RPMI8226 (cell line): ENCODE data around the gene PAK4.

ENCODE experiments used
- DNase-seq: peaks from one replicate; pipeline ENCODE4 v3.0.0-alpha.2; 2015

PAK4 gene

GRCh38 chr19:39166571-39167391 is 41.2 kb downstream of the PAK4 start:
- DNase-seq, result no peak

DNA sequence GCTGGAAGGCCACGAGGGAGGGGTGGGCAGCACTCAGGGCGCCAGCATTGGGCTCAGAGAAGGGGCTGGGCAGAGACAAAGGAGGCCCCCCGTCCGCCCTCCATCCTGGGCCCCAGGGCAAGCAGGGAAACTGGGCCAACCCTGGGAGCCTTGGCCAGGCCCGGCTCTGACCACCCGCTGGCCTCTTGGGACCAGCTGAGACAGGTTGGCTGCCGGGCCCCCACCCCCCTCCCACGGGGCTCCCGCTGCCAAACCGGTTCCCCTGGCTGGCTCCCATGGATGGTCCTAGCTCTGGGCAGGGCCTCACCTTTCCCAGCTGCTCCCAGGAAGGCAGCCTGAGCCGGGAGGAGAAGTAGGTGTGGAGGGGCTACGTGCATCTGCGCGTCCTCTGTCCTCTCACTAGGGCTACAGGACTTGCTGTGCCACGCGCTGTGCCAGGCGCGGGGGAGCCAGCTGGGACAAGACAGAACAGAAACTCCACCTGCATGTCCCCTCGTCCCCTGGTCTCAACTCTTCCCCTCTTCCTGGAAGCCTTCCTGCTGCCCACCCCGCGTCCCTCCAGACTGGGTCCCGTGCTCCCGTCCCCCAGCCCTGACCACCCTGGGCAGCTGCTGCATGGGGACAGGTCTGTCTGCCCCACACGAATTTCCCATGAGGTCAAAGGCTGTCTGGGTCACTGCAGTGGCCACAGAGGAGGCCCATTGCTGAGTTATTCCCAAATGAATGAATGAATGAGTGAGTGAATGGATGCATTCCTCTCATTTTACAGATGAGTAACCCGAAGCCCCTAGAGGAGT is 42.1 kb downstream of the PAK4 start:
- no peak for DNase-seq

DNA sequence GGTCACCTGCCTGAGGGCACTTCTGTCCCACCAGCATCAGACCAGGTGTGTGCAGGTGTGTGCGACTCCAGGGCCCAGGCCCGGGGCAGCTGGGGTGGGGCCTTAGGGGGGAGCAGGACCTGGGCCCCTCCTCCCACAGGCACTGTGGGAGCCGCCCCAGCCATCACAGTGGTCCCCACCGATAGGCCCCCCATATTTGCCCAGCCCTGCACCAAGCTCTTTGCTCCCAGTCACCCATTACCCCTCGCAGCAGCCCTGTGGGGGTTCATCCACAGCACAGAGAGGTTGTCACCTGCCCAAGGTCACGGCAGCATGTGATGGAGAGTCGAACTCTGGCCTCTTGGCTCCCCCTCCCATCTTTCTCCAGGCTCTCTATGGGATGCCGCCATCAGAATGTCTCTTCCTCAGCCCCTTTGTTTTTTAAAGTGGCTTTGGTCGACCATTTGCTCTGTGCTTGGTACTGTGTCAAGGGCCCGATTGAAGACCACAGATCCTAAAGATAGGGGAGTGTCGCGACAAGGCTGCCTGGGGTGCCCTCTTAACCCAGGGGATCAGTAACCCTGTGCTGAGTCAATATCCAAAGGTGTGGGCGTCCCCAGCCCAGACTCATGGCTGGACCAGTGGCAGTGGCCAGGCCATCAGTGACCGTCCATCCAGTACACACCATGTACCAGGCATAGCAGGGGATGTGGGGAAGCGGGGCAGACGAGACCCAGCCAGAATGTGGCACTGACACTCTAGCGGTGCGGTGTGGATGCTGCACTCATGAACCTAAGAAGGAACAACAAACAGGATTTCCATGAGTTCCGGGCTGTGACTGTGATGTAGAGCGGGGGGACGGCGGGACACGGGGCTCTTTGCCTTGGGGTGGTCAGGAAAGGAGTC is 42.9 kb downstream of the PAK4 start:
- no peak for DNase-seq

DNA sequence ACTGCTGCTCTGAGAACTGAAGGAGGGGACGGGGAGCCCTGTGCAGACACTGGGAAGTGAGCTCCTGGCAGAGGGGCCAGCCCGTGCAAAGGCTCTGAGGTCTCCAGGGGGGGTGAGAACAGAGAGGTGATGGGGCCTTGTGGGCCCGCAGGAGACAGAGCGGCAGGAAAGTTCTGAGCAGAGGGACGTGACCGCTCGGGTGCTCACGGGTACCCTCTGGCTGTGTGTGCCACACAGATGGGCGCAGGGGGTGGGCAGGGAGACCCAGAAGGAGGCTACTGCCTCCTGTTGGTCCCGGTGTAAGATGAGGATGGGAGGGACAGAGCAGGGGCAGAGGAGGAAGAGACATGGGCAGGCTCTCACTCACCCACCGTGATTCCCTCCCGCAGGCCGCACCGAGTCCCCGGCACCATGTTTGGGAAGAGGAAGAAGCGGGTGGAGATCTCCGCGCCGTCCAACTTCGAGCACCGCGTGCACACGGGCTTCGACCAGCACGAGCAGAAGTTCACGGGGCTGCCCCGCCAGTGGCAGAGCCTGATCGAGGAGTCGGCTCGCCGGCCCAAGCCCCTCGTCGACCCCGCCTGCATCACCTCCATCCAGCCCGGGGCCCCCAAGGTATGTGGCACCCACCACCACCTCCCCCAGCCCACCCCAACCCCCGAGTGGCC is 43.7 kb downstream of the PAK4 start:
- no peak for DNase-seq

DNA sequence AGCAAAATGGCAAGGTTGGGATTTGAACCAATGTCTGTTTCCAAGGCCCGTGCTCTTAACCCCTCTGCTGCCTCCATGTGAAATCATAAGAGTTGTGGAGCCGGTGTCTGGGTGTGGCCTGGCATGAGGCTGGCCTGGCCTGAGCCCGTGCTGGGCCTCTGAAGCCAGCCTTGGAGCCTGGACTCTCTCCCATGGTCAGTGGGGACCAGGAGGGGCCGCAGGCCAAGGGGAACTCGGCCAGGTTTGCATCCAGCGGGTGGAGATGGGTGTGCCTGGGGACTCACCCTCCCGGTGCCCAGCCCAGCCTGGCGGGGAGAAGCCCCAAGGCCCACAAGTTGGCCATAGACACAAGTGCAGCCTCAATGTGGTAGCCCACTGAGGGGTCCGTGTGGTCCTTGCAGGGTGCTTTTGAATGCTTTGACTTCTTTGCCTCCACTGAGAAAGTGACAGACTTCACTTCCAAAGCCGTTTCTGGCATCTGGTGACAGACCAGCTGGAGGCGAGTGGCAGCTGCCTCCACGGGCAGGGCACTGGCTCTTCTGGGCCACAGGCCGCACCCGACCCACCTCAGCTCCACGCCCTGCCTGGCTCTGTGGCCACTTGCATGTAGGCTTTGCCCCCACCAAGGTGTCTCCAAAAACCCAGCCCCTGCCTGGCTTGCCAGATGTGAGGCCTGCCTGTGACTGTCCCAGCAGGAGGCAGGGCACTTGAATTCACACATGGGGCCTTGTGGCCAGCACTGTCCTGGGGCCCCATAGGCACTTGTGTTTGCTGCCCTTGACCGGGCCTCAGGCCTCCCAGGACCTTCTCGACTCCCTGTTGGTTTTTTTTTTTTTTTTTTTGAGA is 45.0 kb downstream of the PAK4 start:
- DNase-seq, result no peak

GRCh38 chr19:39171479-39172465 is 46.2 kb downstream of the PAK4 start:
- no peak for DNase-seq

DNA sequence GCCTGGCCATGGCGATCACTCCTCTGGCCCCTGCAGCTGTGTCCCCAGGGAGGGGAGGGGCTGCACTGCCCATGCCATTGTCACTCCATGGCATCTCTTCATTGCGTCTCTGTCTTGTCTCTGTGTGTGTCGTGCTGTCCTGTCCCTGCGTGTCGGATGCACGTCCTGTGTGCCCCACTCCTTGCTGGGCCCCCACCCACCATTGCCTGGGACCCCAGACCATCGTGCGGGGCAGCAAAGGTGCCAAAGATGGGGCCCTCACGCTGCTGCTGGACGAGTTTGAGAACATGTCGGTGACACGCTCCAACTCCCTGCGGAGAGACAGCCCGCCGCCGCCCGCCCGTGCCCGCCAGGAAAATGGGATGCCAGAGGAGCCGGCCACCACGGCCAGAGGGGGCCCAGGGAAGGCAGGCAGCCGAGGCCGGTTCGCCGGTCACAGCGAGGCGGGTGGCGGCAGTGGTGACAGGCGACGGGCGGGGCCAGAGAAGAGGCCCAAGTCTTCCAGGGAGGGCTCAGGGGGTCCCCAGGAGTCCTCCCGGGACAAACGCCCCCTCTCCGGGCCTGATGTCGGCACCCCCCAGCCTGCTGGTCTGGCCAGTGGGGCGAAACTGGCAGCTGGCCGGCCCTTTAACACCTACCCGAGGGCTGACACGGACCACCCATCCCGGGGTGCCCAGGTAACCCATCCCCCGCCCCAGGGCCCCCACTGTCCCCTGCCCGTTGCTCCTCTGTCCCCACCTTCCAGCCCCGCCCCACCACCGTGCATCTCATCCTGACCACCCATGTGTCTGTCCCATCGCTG is 47.3 kb downstream of the PAK4 start:
- DNase-seq, result no peak

- no peak for DNase-seq
Observed at GRCh38 chr19:39173502-39173991, 48.0 kb downstream of the PAK4 start.

GRCh38 chr19:39174142-39174541 is 48.6 kb downstream of the PAK4 start:
- DNase-seq, result no peak

GRCh38 chr19:39174558-39175544 is 49.3 kb downstream of the PAK4 start:
- DNase-seq, result no peak

GRCh38 chr19:39175564-39175963 is 50.0 kb downstream of the PAK4 start:
- DNase-seq, result no peak

DNA sequence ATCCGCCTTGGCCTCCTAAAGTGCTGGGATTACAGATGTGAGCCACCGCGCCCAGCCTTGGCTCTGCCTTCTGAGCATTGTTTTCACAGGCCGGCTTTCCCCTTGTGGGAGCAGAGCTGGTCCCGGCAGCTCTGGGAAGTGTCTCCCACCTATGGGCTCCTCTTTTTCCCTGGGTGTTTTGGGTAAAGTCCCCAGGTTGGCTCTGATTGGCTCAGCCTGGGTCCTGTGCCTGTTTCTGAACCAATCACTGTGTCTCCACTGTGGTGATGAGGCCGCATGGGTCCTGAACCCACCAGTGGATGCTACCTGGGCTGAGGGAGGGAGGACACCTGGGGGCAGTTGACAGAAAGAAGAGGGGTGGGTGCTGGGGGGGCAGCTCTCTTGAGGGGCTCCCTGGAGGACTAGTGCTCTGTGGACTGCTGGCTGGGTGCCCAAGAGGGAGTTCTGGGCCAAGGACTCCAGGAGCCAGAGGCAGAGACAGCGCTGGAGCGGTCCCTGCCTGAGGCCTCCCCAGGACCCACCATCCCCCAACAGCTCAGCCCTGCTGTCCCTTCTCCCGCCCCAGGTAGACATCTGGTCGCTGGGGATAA is 51.6 kb downstream of the PAK4 start:
- DNase-seq, result no peak

DNA sequence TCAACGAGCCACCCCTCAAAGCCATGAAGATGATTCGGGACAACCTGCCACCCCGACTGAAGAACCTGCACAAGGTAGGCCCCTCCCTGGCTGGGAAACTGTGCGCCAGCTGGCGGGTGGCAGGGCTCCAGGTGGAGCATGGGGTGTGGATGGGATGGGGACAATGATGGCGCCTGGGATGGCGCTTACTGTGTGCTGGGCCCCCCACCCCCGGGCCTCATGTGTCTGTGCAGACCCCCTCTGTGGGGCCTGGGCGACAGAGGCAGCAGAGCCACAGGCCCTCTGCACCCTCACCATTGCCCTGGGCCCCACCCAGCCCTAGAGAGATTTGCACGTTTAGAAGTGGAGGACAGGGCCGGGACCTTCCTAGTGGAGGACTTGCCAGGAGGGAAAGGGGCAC is 52.1 kb downstream of the PAK4 start:
- DNase-seq, result no peak

DNA sequence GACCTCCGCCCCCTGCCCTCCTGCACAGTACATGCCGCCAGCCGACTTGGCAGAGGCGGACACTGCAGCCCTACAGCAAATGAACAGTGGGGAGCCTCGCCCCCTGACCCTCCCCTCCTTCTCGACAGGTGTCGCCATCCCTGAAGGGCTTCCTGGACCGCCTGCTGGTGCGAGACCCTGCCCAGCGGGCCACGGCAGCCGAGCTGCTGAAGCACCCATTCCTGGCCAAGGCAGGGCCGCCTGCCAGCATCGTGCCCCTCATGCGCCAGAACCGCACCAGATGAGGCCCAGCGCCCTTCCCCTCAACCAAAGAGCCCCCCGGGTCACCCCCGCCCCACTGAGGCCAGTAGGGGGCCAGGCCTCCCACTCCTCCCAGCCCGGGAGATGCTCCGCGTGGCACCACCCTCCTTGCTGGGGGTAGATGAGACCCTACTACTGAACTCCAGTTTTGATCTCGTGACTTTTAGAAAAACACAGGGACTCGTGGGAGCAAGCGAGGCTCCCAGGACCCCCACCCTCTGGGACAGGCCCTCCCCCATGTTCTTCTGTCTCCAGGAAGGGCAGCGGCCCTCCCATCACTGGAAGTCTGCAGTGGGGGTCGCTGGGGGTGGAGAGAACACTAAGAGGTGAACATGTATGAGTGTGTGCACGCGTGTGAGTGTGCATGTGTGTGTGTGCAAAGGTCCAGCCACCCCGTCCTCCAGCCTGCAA is 52.9 kb downstream of the PAK4 start:
- no peak for DNase-seq

DNA sequence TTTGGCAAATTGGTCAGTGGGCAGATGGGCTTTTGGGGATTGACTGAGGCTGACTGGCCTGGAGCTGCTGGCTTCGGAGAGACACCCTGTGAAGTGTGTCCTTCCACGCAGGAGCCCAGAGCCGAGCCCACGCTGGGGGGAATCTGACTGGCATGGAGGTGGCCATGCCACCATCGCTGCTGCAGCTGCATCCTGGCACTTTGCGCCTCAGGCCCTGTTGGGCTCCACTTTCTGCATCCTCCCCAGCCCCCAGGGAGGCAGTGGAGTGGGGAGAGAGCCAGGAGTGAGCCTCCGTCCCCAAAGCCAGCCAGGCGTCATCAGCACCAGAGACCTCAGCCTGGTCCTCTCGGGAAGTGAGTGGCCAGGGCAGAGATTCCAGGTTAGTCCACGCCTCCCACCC is 54.2 kb downstream of the PAK4 start:
- DNase-seq, result no peak

- DNase-seq, result no peak
Observed at GRCh38 chr19:39180749-39181148, 55.2 kb downstream of the PAK4 start.
